Panc1 (cell line): ENCODE results near the gene SLC23A3. TPM values are rescaled to one million over a fixed set of nuclear protein-coding genes. Genes with fewer than 3 reads are reported as not detected.

Experiments
- ATAC-seq: fragments of 200-7000 bp; cut with Tn5 transposase; 2 replicates; pipeline ENCODE4 v1.9.1; 2020; ENCODE audit warnings: mild to moderate bottlenecking, moderate library complexity
- BruUV-seq: library from RNA; stranded (reverse); fragments of 400-500 nt; replicated peaks from 2 replicates; lab custom pipeline; 2021; lab: Mats Ljungman, UMichigan
- CTCF ChIA-PET: fragments of 300-600 bp; sonication (Branson Sonifier 250); formaldehyde crosslinking; loops from one replicate; lab custom pipeline; 2022; ENCODE audit warnings: antibody characterized with exemption; lab: Charles Lee
- POLR2A ChIA-PET: fragments of 300-600 bp; sonication (Branson Sonifier 250); formaldehyde crosslinking; loops from one replicate; lab custom pipeline; 2022; ENCODE audit warnings: antibody characterized with exemption; lab: Charles Lee
- DNase-seq: peaks from one replicate; pipeline ENCODE4 v3.0.0-alpha.2; 2010; ENCODE audit warnings: low read depth, low spot score
- H3K27ac ChIP-seq: 2 replicates; pipeline ENCODE4 v1.5.1; 2011; ENCODE audit warnings: mild to moderate bottlenecking, low read length, inconsistent platforms
- H3K27me3 ChIP-seq: fragments of 200-500 bp; sonication (Bioruptor generic); 2 replicates; pipeline ENCODE4 v1.6.0; 2014; ENCODE audit warnings: low read length, inconsistent platforms; ENCODE audit not compliant: control insufficient read depth, insufficient read depth
- H3K36me3 ChIP-seq: fragments of 200-500 bp; sonication (Bioruptor generic); 2 replicates; pipeline ENCODE4 v1.5.1; 2014; ENCODE audit warnings: inconsistent platforms, mild to moderate bottlenecking, low read length, moderate library complexity; ENCODE audit not compliant: control insufficient read depth, insufficient read depth
- H3K4me1 ChIP-seq: 2 replicates; pipeline ENCODE4 v1.5.1; 2011; ENCODE audit warnings: inconsistent platforms, mild to moderate bottlenecking, low read length, moderate library complexity; ENCODE audit not compliant: control insufficient read depth, insufficient read depth
- H3K4me3 ChIP-seq, 2 experiments: 2 replicates each; pipeline ENCODE4 v1.5.1; 2011 to 2012; ENCODE audit warnings: low read depth in 2 of 2, low read length in 2 of 2, mild to moderate bottlenecking in 2 of 2, inconsistent platforms in 1 of 2, moderate library complexity in 1 of 2
- H3K9me3 ChIP-seq: fragments of 200-500 bp; sonication (Bioruptor generic); 2 replicates; pipeline ENCODE4 v1.5.1; 2014; ENCODE audit warnings: low read depth, mild to moderate bottlenecking, inconsistent platforms, low read length, moderate library complexity; ENCODE audit not compliant: control insufficient read depth, insufficient read depth
- POLR2AphosphoS5 ChIP-seq: IDR thresholded peaks from 2 replicates; pipeline ENCODE4 v1.6.1; 2012; ENCODE audit warnings: mild to moderate bottlenecking, low read depth, low read length, moderate library complexity
- SIN3A ChIP-seq: IDR thresholded peaks from 2 replicates; pipeline ENCODE4 v1.6.1; 2012; ENCODE audit warnings: low read depth, mild to moderate bottlenecking, low read length, moderate library complexity, borderline replicate concordance; ENCODE audit not compliant: insufficient read depth
- TCF7L2 ChIP-seq: IDR thresholded peaks from 2 replicates; pipeline ENCODE4 v1.6.1; 2011; ENCODE audit warnings: mild to moderate bottlenecking, low read depth, low read length, inconsistent platforms
- in situ Hi-C: cut with HindIII; loops from 2 replicates; pipeline ENCODE4 v1.10.0; 2016; ENCODE audit warnings: low sequenced_read_pairs, low pct_unique_long_range_greater_than_20kb
- intact Hi-C: fragments of 100-400 bp; cut with micrococcal nuclease; formaldehyde crosslinking; loops from one replicate; pipeline ENCODE4 v1.10.0; 2022; ENCODE audit not compliant: unreplicated experiment
- total RNA-seq: library from RNA; stranded (reverse); gene quantifications from one replicate; pipeline ENCODE4 v1.2.1, GENCODE V29; 2021; ENCODE audit not compliant: unreplicated experiment
- TF ChIP-seq, protein P1 (sequence below): fragments of 450-650 bp; IDR thresholded peaks from 2 replicates; pipeline ENCODE4 v1.5.1; 2017; ENCODE audit warnings: mild to moderate bottlenecking
- TF ChIP-seq, protein P2 (sequence below), 2 experiments: IDR thresholded peaks; 2 replicates each; pipeline ENCODE4 v1.6.1; 2011 to 2012; ENCODE audit warnings: low read depth in 2 of 2, control low read depth in 1 of 2, low read length in 1 of 2, mild to moderate bottlenecking in 1 of 2, moderate library complexity in 1 of 2; ENCODE audit not compliant: insufficient read depth in 1 of 2

Gene SLC23A3
- total RNA-seq, 1 experiment from 2014 or later: 3.3 TPM

DNA sequence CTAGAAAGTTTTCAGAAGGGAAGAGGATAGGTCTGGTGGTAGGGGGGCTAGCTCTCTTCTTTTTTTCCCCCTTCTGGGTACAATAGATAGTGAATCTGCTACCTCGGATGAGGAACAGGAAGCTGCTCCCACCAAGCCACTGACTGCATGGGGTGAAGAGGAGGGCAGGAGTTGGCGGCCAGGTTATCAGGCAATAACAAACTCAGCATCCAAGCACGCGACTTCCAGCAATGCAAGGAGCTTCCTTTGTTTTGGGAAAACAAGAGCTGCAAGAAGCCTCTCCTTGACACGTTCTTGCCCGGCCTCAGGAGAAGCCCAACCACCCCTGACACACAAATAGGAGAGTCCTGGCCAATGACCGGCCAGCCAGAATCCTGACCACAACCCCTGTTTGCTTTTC is 41.4 kb downstream of the SLC23A3 start:
- DNase-seq: no peak
- ChIA-PET POLR2A (no interaction called here), CTCF (no interaction called here)
- H3K36me3 ChIP-seq: no peaks in the 10 kb centered on the region
- BruUV-seq: no TSS peak
- H3K4me3 ChIP-seq: no peak overlapping the region
- intact Hi-C loops (no loop called here), in situ Hi-C loops (no loop called here)
- no peaks in the 10 kb centered on the region for H3K27me3 ChIP-seq
- ATAC-seq: no peak
- H3K9me3 ChIP-seq: no peaks in the 10 kb centered on the region
- H3K27ac ChIP-seq: no peak overlapping the region
- TF ChIP-seq, protein P1, sequence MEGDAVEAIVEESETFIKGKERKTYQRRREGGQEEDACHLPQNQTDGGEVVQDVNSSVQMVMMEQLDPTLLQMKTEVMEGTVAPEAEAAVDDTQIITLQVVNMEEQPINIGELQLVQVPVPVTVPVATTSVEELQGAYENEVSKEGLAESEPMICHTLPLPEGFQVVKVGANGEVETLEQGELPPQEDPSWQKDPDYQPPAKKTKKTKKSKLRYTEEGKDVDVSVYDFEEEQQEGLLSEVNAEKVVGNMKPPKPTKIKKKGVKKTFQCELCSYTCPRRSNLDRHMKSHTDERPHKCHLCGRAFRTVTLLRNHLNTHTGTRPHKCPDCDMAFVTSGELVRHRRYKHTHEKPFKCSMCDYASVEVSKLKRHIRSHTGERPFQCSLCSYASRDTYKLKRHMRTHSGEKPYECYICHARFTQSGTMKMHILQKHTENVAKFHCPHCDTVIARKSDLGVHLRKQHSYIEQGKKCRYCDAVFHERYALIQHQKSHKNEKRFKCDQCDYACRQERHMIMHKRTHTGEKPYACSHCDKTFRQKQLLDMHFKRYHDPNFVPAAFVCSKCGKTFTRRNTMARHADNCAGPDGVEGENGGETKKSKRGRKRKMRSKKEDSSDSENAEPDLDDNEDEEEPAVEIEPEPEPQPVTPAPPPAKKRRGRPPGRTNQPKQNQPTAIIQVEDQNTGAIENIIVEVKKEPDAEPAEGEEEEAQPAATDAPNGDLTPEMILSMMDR: no peak
- TF ChIP-seq, protein P2, sequence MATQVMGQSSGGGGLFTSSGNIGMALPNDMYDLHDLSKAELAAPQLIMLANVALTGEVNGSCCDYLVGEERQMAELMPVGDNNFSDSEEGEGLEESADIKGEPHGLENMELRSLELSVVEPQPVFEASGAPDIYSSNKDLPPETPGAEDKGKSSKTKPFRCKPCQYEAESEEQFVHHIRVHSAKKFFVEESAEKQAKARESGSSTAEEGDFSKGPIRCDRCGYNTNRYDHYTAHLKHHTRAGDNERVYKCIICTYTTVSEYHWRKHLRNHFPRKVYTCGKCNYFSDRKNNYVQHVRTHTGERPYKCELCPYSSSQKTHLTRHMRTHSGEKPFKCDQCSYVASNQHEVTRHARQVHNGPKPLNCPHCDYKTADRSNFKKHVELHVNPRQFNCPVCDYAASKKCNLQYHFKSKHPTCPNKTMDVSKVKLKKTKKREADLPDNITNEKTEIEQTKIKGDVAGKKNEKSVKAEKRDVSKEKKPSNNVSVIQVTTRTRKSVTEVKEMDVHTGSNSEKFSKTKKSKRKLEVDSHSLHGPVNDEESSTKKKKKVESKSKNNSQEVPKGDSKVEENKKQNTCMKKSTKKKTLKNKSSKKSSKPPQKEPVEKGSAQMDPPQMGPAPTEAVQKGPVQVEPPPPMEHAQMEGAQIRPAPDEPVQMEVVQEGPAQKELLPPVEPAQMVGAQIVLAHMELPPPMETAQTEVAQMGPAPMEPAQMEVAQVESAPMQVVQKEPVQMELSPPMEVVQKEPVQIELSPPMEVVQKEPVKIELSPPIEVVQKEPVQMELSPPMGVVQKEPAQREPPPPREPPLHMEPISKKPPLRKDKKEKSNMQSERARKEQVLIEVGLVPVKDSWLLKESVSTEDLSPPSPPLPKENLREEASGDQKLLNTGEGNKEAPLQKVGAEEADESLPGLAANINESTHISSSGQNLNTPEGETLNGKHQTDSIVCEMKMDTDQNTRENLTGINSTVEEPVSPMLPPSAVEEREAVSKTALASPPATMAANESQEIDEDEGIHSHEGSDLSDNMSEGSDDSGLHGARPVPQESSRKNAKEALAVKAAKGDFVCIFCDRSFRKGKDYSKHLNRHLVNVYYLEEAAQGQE (IDR thresholded peaks at IDR 0.05; ENCODE audit: insufficient read depth in 1 of 2, low read depth in 2 of 2, low read length in 1 of 2): no peak
- TF ChIP-seq SIN3A: no peak
- TF ChIP-seq POLR2AphosphoS5: no peak
- TF ChIP-seq TCF7L2: no peak
- peaks cover 5% of the 10 kb centered on the region for H3K4me1 ChIP-seq

- Histone ChIP-seq H3K27ac (no peak overlapping the region), H3K36me3 (no peaks in the 10 kb centered on the region), H3K9me3 (no peaks in the 10 kb centered on the region), H3K4me3 (no peak overlapping the region), H3K27me3 (no peaks in the 10 kb centered on the region), H3K4me1 (peaks cover 5% of the 10 kb centered on the region)
- POLR2A ChIA-PET: no interaction called here
- intact Hi-C loops: no loop called here
- ATAC-seq: no peak
- in situ Hi-C loops: no loop called here
- TF ChIP-seq, protein P2 (IDR thresholded peaks at IDR 0.05; ENCODE audit: insufficient read depth in 1 of 2, low read depth in 2 of 2, low read length in 1 of 2): no peak
- TF ChIP-seq SIN3A (no peak), TCF7L2 (no peak), POLR2AphosphoS5 (no peak)
- TF ChIP-seq, protein P1: no peak
- no peak for DNase-seq
- CTCF ChIA-PET: no interaction called here
- BruUV-seq: no TSS peak
These were observed 42.7 kb downstream of the SLC23A3 start for GRCh38 chr2:219127037-219127635.
